Neural cell (in vitro differentiated cells): ENCODE data around the gene PCDH9. TPM values are rescaled to one million over a fixed set of nuclear protein-coding genes. Genes with fewer than 3 reads are reported as not detected.

ENCODE experiments used
- H2AFZ ChIP-seq: fragments of 200-600, 300-800 bp; sonication (generic), shearing (Covaris generic); 2 replicates; pipeline ENCODE4 v1.6.0; 2014; ENCODE audit warnings: low read depth, mild to moderate bottlenecking, antibody characterized with exemption, low read length, moderate library complexity
- H3F3A ChIP-seq: fragments of 200-600 bp; shearing (Covaris generic); 2 replicates; pipeline ENCODE4 v1.6.1; 2016; ENCODE audit warnings: mild to moderate bottlenecking, moderate library complexity, mixed read lengths, antibody characterized with exemption, low read length; ENCODE audit not compliant: insufficient read depth, poor library complexity, severe bottlenecking
- H3K27ac ChIP-seq: fragments of 200-600, 300-800 bp; sonication (generic), shearing (Covaris generic); 2 replicates; pipeline ENCODE4 v1.5.1; 2014; ENCODE audit warnings: mild to moderate bottlenecking, low read length, moderate library complexity
- H3K27me3 ChIP-seq: fragments of 300-800, 200-600 bp; sonication (generic), shearing (Covaris generic); 2 replicates; pipeline ENCODE4 v1.6.0; 2014; ENCODE audit warnings: mild to moderate bottlenecking, low read depth, low read length, moderate library complexity; ENCODE audit not compliant: insufficient read depth
- H3K36me3 ChIP-seq: fragments of 300-800, 200-600 bp; sonication (generic), shearing (Covaris generic); 2 replicates; pipeline ENCODE4 v1.5.1; 2014; ENCODE audit warnings: mild to moderate bottlenecking, antibody characterized with exemption, low read length, moderate library complexity; ENCODE audit not compliant: insufficient read depth
- H3K4me2 ChIP-seq: fragments of 300-800, 200-600 bp; sonication (generic), shearing (Covaris generic); 2 replicates; pipeline ENCODE4 v1.6.0; 2014; ENCODE audit warnings: mild to moderate bottlenecking, low read length
- H3K4me3 ChIP-seq: fragments of 300-800, 200-600 bp; sonication (generic), shearing (Covaris generic); 2 replicates; pipeline ENCODE4 v1.5.1; 2014; ENCODE audit warnings: mild to moderate bottlenecking, low read length, moderate library complexity
- H3K79me2 ChIP-seq: fragments of 200-600 bp; shearing (Covaris generic); replicated peaks from 2 replicates; pipeline ENCODE4 v1.6.0; 2014; ENCODE audit warnings: mild to moderate bottlenecking, low read length, moderate library complexity; ENCODE audit not compliant: insufficient read depth
- H3K9ac ChIP-seq: fragments of 300-800, 200-600 bp; sonication (generic), shearing (Covaris generic); 2 replicates; pipeline ENCODE4 v1.6.1; 2016; ENCODE audit warnings: mild to moderate bottlenecking, low read length, mixed read lengths
- H3K9me2 ChIP-seq: fragments of 200-600 bp; shearing (Covaris generic); 2 replicates; pipeline ENCODE4 v1.6.1; 2016; ENCODE audit warnings: mild to moderate bottlenecking, low read length, mixed read lengths; ENCODE audit not compliant: insufficient read depth
- H3K9me3 ChIP-seq: fragments of 200-600, 300-800 bp; sonication (generic), shearing (Covaris generic); 2 replicates; pipeline ENCODE4 v1.6.1; 2016; ENCODE audit warnings: mild to moderate bottlenecking, mixed run types, low read length, moderate library complexity, mixed read lengths
- H4K20me1 ChIP-seq: fragments of 200-600 bp; shearing (Covaris generic); 2 replicates; pipeline ENCODE4 v1.6.1; 2016; ENCODE audit warnings: mild to moderate bottlenecking, mixed run types; ENCODE audit not compliant: insufficient read depth
- CTCF ChIP-seq: fragments of 450-650 bp; IDR thresholded peaks from 2 replicates; pipeline ENCODE4 v1.5.1; 2014; ENCODE audit warnings: antibody characterized with exemption, mild to moderate bottlenecking, moderate library complexity; ENCODE audit not compliant: poor library complexity, severe bottlenecking
- EP300 ChIP-seq: fragments of 450-650 bp; conservative IDR thresholded peaks from 2 replicates; pipeline ENCODE4 v1.6.1; 2014; ENCODE audit warnings: antibody characterized with exemption, mild to moderate bottlenecking, moderate library complexity; ENCODE audit not compliant: poor library complexity, severe bottlenecking
- EZH2 ChIP-seq: fragments of 200-600, 300-800 bp; shearing (Covaris generic), sonication (generic); IDR thresholded peaks from 2 replicates; pipeline ENCODE4 v1.6.1; 2014; ENCODE audit warnings: antibody characterized with exemption, low read length, borderline replicate concordance, mild to moderate bottlenecking; ENCODE audit not compliant: insufficient read depth, poor library complexity, severe bottlenecking
- MXI1 ChIP-seq: fragments of 450-650 bp; conservative IDR thresholded peaks from 2 replicates; pipeline ENCODE4 v1.6.1; 2014; ENCODE audit warnings: antibody characterized with exemption, mild to moderate bottlenecking; ENCODE audit not compliant: poor library complexity, severe bottlenecking
- POLR2AphosphoS5 ChIP-seq: IDR thresholded peaks from 2 replicates; pipeline ENCODE4 v1.6.1; 2012
- RAD21 ChIP-seq: fragments of 450-650 bp; conservative IDR thresholded peaks from 2 replicates; pipeline ENCODE4 v1.6.1; 2014; ENCODE audit warnings: antibody characterized with exemption, mild to moderate bottlenecking, moderate library complexity
- REST ChIP-seq: IDR thresholded peaks from 2 replicates; pipeline ENCODE4 v1.6.1; 2012; ENCODE audit warnings: borderline replicate concordance
- SMC3 ChIP-seq: fragments of 450-650 bp; conservative IDR thresholded peaks from 2 replicates; pipeline ENCODE4 v1.6.1; 2014; ENCODE audit warnings: antibody characterized with exemption, mild to moderate bottlenecking, moderate library complexity; ENCODE audit not compliant: poor library complexity
- TAF1 ChIP-seq: IDR thresholded peaks from 2 replicates; pipeline ENCODE4 v1.6.1; 2012; ENCODE audit warnings: low read depth
- polyA plus RNA-seq: library from polyadenylated mRNA; depleted of rRNA; stranded (reverse); fragments of >200 nt; gene quantifications from 2 replicates; pipeline ENCODE4 v1.2.3, GENCODE V29; 2014

Gene PCDH9
- polyA plus RNA-seq, 1 donor from 2014 or later: 4.6 TPM

GRCh38 chr13:67096418-67096817 lies 133.7 kb downstream of the PCDH9 start:
- Histone ChIP-seq H3K4me3 (no peak overlapping the region), H3K4me2 (no peak overlapping the region), H3K27ac (no peak overlapping the region), H3K79me2 (no peaks in the 10 kb centered on the region), H3K9me3 (no peaks in the 10 kb centered on the region), H3F3A (no peaks in the 10 kb centered on the region), H2AFZ (no peak overlapping the region), H4K20me1 (no peaks in the 10 kb centered on the region), H3K27me3 (no peaks in the 10 kb centered on the region), H3K36me3 (no peaks in the 10 kb centered on the region), H3K9ac (no peak overlapping the region), H3K9me2 (no peaks in the 10 kb centered on the region)
- TF ChIP-seq POLR2AphosphoS5 (no peak), SMC3 (no peak), REST (no peak), MXI1 (no peak), CTCF (no peak), TAF1 (no peak), EP300 (no peak), RAD21 (no peak), EZH2 (no peak)

GRCh38 chr13:67095621-67096020 lies 134.5 kb downstream of the PCDH9 start:
- H3K79me2 ChIP-seq: no peaks in the 10 kb centered on the region
- H3K27me3 ChIP-seq: no peaks in the 10 kb centered on the region
- no peaks in the 10 kb centered on the region for H3K36me3 ChIP-seq
- no peak overlapping the region for H3K27ac ChIP-seq
- no peaks in the 10 kb centered on the region for H4K20me1 ChIP-seq
- H2AFZ ChIP-seq: no peak overlapping the region
- no peak overlapping the region for H3K4me2 ChIP-seq
- H3K9ac ChIP-seq: no peak overlapping the region
- TF ChIP-seq EP300 (no peak), CTCF (no peak), MXI1 (no peak)
- no peak overlapping the region for H3K4me3 ChIP-seq
- no peaks in the 10 kb centered on the region for H3F3A ChIP-seq
- no peaks in the 10 kb centered on the region for H3K9me3 ChIP-seq
- H3K9me2 ChIP-seq: no peaks in the 10 kb centered on the region
